A673 (cell line): ENCODE data around the gene KERA. TPM values are rescaled to one million over a fixed set of nuclear protein-coding genes. Genes with fewer than 3 reads are reported as not detected.

Source experiments
- BruUV-seq: library from RNA; stranded (reverse); fragments of 400-500 nt; replicated peaks from 2 replicates; lab custom pipeline; 2021; lab: Mats Ljungman, UMichigan
- CTCF ChIA-PET: fragments of 300-600 bp; sonication (Branson Sonifier 250); formaldehyde crosslinking; loops from one replicate; lab custom pipeline; 2022; ENCODE audit warnings: antibody characterized with exemption; lab: Charles Lee
- POLR2A ChIA-PET: fragments of 300-600 bp; sonication (Branson Sonifier 250); formaldehyde crosslinking; loops from one replicate; lab custom pipeline; 2022; ENCODE audit warnings: antibody characterized with exemption; ENCODE audit not compliant: low non-redundant PET; lab: Charles Lee
- DNase-seq: peaks from one replicate; pipeline ENCODE4 v3.0.0-alpha.2; 2015; ENCODE audit warnings: low spot score
- H3K27ac ChIP-seq: fragments of 200-600 bp; sonication (generic); 2 replicates; pipeline ENCODE4 v1.5.1; 2016; ENCODE audit warnings: mixed run types, low read depth, mild to moderate bottlenecking, mixed read lengths, antibody characterized with exemption, low read length; ENCODE audit not compliant: poor library complexity, severe bottlenecking
- H3K27me3 ChIP-seq: fragments of 200-600 bp; sonication (generic); replicated peaks from 2 replicates; pipeline ENCODE4 v1.6.1; 2017; ENCODE audit warnings: mixed run types, low read depth, mild to moderate bottlenecking, mixed read lengths, antibody characterized with exemption, low read length; ENCODE audit not compliant: insufficient read depth, poor library complexity
- H3K36me3 ChIP-seq: fragments of 200-600 bp; sonication (generic); 2 replicates; pipeline ENCODE4 v1.6.1; 2016; ENCODE audit warnings: mixed run types, mild to moderate bottlenecking, mixed read lengths, antibody characterized with exemption, low read length; ENCODE audit not compliant: insufficient read depth, poor library complexity, severe bottlenecking
- H3K4me1 ChIP-seq: fragments of 200-600 bp; sonication (generic); 2 replicates; pipeline ENCODE4 v1.6.1; 2017; ENCODE audit warnings: mixed run types, mild to moderate bottlenecking, mixed read lengths, antibody characterized with exemption, low read length; ENCODE audit not compliant: insufficient read depth, poor library complexity, severe bottlenecking
- H3K4me3 ChIP-seq: fragments of 200-600 bp; sonication (generic); 2 replicates; pipeline ENCODE4 v1.5.1; 2016; ENCODE audit warnings: low read depth, mixed run types, mild to moderate bottlenecking, mixed read lengths, low read length; ENCODE audit not compliant: poor library complexity, severe bottlenecking
- H3K9me3 ChIP-seq: fragments of 200-600 bp; sonication (generic); 2 replicates; pipeline ENCODE4 v1.6.1; 2016; ENCODE audit warnings: mixed run types, low read depth, mild to moderate bottlenecking, mixed read lengths, antibody characterized with exemption, low read length; ENCODE audit not compliant: poor library complexity, severe bottlenecking
- CTCF ChIP-seq: fragments of 300-800, 200-600 bp; sonication (generic); conservative IDR thresholded peaks from 2 replicates; pipeline ENCODE4 v1.5.1; 2017; ENCODE audit warnings: low read depth, mild to moderate bottlenecking, antibody characterized with exemption, low read length, moderate library complexity, mixed read lengths
- EZH2 ChIP-seq: fragments of 200-600 bp; sonication (generic); IDR thresholded peaks from 2 replicates; pipeline ENCODE4 v1.6.1; 2017; ENCODE audit warnings: borderline replicate concordance, low read depth, mild to moderate bottlenecking, mixed read lengths, antibody characterized with exemption, low read length; ENCODE audit not compliant: poor library complexity, severe bottlenecking
- intact Hi-C: fragments of 100-400 bp; cut with micrococcal nuclease; formaldehyde crosslinking; loops from one replicate; pipeline ENCODE4 v1.10.0; 2022; ENCODE audit not compliant: unreplicated experiment
- total RNA-seq: library from RNA; stranded (reverse); gene quantifications from 2 replicates; pipeline ENCODE4 v1.2.3, GENCODE V29; 2021

KERA gene
- total RNA-seq, 1 experiment from 2014 or later, result not detected

- no peak overlapping the region for H3K4me3 ChIP-seq
- DNase-seq, result no peak
- H3K27me3 ChIP-seq, result no peaks in the 10 kb centered on the region
- ChIA-PET POLR2A (no interaction called here), CTCF (no interaction called here)
- H3K27ac ChIP-seq, result no peak overlapping the region
- no TSS peak for BruUV-seq
- no peaks in the 10 kb centered on the region for H3K9me3 ChIP-seq
- no peaks in the 10 kb centered on the region for H3K36me3 ChIP-seq
- no peaks in the 10 kb centered on the region for H3K4me1 ChIP-seq
- intact Hi-C loops, result no loop called here
- TF ChIP-seq EZH2 (no peak), CTCF (no peak)
These were observed 56.5 kb downstream of the KERA start for GRCh38 chr12:91001306-91001705.

Other genes starting within 250 kb of the KERA start
- not detected in 2 replicates for gene CCER1, start 102.8 kb downstream of the KERA start, total RNA-seq
- not detected in 2 replicates for gene EPYC, start 53.1 kb downstream of the KERA start, total RNA-seq
- 0.42 TPM in 1 of 2 replicates, not detected in the other for gene LUM, start 53.5 kb upstream of the KERA start, total RNA-seq
- gene DCN, start 124.8 kb upstream of the KERA start, total RNA-seq, result 3.5 and 3.6 TPM in 2 replicates